Fibroblast of skin of left biceps (primary cell): ENCODE data around the gene C12orf60.

Experiments
- DNase-seq, 2 experiments: peaks; one replicate each; pipeline ENCODE4 v3.0.0-alpha.2; 2013; ENCODE audit warnings: low read depth in 2 of 2

The C12orf60 gene

GRCh38 chr12:14836336-14837210, 33.1 kb downstream of the C12orf60 start:
- peak; percentile 38 to 44 for DNase-seq

DNA sequence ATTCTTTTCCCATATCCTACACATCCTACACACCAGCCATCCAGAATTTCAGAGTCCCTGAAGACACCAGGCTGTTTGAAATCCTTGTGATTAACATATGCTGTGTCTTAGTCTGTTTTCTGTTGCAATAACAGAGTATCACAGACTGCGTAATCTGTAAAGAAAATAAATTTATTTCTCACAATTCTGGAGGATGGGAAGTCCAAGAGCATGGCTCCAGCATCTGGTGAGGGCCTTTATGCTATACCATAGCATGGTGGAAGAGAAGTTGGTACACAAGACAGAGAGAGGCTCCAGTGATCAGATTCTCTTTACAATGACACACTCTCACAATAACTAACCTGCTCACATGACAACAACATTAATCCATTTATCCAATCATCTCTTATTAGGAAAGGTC, 35.8 kb downstream of the C12orf60 start:
- DNase-seq: no peak

DNA sequence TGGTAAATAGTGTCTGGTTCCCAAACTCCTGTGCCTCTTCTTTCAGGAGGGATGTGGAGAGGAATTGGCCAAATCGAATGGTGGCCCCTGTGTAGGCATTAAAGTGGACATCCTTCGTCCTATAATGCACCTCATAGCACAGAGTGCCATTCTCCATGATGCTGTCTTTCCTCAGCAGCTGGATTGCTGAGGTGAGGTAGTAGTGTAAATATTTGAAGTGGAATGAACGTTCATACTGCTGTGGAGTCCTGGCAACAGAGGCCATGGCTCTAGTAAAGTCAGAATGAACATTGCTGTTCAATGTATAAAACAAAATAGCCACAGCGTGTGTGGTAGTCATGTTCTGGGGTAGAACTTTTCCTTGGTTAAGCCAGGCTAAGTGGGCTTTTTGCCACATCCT, 37.1 kb downstream of the C12orf60 start:
- DNase-seq: no peak

DNA sequence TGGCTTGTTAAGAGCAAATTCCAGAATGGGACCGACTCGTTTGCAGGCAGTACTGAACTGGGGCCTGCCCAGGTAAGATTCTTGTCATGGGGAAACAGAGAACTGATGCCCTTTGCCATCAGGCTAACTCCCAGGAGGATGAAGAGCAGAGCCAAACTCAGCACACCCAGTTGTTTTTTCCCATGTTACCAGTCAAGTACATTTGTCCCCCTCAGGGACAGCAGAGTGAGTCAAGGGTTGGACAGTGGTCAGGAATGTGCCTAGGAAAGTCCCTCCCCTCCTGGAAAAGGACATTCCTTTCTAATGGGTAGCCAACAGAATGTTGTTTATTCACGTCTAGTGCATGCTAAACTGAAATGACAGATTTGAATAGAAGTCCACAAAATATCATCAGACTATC, 38.3 kb downstream of the C12orf60 start:
- DNase-seq: no peak

DNA sequence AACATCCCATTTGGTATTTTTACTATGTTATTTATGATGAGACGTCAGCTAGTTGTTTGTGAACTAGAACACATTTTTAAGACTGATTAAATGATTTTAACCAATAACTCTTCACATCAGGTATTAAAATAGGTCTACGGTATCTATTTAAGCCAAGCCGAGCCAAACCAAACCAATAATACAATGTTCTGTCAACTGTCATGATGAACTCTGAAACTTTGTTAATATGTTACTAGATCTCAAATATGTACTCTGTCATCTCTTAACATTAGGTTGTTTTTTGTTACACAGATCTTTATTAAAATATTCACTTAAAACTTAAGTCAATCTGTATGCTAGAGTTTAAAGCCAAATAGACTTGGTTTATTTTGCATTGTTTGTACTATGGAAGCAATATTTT, 38.8 kb downstream of the C12orf60 start:
- DNase-seq: no peak

- no peak for DNase-seq
Observed at GRCh38 chr12:14843425-14843887, 40.0 kb downstream of the C12orf60 start, which contains the start of gene ART4. ART4 (minus strand) TSS chr12:14843526; CDS start chr12:14843113, 413 bp downstream.

DNA sequence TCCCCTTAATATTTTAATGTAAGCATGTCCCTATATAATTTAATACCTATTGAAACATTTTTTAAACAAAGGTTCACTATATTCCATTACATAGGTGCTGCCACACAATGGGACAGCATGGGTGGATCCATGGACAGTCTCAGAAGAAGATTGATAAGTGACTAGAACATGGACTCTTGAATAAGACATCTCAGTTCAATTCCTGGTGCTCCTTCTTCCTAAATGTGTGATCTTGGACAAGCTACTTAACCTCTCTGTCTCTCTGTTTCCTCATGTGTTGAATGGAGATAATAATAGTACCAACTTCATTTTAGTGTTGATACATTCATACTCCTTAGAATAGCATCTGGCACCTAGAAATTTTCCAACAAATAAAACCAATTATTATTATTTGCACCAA, 40.9 kb downstream of the C12orf60 start:
- no peak for DNase-seq

DNA sequence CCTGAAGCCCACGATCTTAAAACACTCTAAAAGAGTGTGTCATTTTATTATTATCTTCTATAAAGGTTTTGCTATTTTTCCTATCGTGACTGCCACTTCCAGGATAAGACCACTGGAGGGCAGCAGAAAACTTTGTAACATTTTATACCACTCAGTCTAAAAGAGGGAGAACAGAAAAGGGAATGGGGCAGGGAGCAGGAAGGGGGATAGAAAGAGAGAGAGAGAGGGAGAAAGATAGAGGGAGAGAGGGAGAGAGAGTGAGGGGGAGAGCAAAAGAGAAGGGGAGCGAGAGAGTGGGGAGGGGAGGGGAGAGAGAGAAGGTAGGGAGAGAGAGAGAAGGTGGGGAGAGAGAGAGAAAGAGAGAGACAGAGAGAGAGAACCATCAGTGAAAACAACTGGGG, 41.9 kb downstream of the C12orf60 start:
- DNase-seq: no peak

GRCh38 chr12:14846042-14846587, 42.6 kb downstream of the C12orf60 start:
- DNase-seq: no peak

DNA sequence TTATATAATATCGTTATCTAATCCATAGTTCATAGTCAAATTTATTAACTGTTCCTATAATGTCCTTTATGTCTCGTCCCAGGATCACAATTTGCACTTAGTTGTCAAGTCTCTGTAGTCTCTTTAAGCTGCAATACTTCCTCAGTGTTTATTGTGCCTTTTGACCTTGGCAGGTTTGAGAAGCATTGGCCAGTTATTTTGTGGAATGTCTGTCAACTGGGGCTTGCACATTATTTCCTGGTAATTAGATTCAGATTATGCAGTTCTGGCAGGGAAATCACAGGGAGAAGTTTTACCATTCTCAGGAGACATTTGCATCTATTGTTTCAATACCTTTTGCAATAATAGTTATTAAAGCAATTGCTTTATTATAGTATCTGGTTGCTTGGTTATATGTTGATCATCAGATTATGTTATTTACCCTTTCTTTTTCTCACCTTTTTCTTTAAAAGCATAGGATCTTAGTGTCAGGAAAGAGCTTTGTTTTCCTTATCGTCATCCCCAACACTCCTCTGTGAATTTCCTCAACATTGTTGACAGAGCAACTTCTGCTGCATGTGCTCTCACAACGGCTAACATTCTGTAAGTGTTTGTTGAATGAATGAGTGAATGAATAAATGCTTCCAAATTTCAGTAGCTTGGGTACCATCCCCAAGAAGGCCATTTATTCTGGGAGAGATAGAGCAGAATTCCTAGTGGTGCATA, 43.6 kb downstream of the C12orf60 start:
- no peak for DNase-seq

DNA sequence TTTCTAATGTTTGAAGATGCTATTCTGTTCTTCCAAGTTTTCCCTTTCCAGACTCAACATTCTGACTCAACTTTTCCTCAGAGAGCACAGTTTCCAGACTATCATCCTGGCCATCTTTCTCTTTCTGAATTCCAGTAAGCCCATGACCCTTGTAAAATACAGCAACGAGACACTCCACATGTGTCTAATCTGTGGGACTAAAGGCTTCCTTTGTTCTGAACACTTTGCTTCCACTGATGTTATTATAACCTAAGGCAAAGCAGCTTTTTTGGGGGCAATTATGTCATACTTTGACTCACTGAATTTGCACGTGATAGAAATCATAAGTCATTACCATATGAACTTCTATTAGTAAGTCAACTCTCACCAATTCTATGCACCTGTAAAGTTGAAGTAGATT, 46.2 kb downstream of the C12orf60 start:
- no peak for DNase-seq

DNA sequence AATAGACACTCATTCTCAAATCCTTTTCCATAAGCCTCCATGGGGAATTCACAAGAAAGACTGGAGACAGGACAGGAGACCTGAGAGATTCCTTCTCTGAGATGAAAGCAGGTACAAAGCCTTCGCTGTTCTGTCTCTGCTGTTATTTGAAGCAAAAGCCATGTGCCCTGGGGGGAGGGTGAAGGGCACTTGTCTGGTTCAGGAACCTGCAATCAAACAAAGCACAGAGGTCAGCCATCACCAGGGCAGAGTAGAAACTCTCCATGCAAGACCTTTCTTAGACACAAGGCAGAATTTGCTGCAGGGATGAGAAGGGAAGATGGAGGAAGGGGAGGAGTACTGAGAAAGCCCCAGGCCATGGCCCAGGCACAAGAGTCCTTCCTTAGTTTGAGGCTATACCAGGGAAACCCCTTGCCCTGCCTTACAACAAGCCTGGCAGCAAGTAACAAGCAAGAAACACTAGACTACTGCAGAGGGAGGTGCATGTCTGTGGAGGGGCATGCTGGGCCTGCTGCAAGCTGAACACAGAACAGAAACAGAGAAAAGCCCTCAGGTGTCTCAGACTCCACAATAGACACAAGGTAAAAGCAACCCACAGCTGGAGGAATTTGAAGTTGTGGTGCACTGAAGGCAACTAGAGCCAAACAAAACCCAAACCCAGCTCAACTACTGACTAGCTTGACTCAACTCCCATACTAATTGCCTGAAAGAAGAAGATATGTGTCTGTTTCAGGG, 47.6 kb downstream of the C12orf60 start:
- no peak for DNase-seq

- no peak for DNase-seq
Observed at GRCh38 chr12:14852880-14853279, 49.4 kb downstream of the C12orf60 start.

DNA sequence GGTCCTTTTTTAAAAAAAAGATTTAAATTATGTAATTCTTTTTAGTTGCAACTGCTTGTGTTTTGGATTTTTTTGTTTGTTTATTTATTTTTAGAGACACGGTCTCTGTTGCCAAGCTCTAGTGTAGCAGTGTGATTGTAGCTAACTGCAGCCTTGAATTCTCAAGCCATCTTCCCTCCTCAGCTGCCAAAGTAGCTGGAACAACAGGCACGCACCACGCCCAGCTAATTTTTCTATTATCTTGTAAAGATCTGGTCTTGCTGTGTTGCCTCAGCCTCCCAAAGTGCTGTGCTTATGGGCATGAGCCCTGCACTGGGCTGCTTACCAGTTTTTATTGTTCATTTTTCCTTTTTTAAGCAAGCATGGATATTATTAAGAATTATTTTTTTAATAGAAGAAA, 50.5 kb downstream of the C12orf60 start:
- DNase-seq: no peak

- DNase-seq: no peak
Observed at GRCh38 chr12:14854586-14855183, 51.2 kb downstream of the C12orf60 start.

GRCh38 chr12:14858513-14858912, 55.0 kb downstream of the C12orf60 start:
- no peak for DNase-seq

GRCh38 chr12:14860490-14860889, 57.0 kb downstream of the C12orf60 start:
- no peak for DNase-seq

- no peak for DNase-seq
Observed at GRCh38 chr12:14868916-14869506, 65.5 kb downstream of the C12orf60 start.

DNA sequence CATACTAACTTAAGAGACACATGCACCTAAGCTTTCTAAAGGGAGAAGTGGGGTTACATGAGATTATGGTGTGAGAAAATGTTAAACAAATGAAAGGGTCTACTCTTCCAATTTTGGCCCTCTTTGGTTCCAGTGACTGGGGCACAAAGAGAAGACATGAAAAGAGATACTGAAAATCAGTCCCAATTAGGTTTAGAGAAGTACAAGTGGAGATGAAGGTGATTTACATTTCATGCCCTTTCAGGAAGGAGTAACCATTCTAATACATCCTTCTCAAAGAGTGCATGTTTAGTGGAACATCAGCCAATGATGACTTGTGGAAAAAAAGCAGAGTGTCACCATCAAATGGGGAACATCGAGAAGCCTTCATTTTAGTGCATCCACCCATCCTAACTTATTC, 67.8 kb downstream of the C12orf60 start:
- DNase-seq: no peak

GRCh38 chr12:14871886-14872285, 68.4 kb downstream of the C12orf60 start:
- no peak for DNase-seq
